Fibroblast of peridontal ligament (primary cell): ENCODE results near the gene SEPTIN5.
A peak's percentile ranks its signal among the peaks of the same experiment; 100 is the strongest.
"Not testable (repeated sequence)": the region's sequence is repeated elsewhere in the genome, so short reads cannot be mapped to it uniquely, and the experiment has no call there.

Source experiments
- DNase-seq: peaks from one replicate; pipeline ENCODE4 v3.0.0-alpha.2; 2010; ENCODE audit errors: extremely low read depth

The SEPTIN5 gene

DNA sequence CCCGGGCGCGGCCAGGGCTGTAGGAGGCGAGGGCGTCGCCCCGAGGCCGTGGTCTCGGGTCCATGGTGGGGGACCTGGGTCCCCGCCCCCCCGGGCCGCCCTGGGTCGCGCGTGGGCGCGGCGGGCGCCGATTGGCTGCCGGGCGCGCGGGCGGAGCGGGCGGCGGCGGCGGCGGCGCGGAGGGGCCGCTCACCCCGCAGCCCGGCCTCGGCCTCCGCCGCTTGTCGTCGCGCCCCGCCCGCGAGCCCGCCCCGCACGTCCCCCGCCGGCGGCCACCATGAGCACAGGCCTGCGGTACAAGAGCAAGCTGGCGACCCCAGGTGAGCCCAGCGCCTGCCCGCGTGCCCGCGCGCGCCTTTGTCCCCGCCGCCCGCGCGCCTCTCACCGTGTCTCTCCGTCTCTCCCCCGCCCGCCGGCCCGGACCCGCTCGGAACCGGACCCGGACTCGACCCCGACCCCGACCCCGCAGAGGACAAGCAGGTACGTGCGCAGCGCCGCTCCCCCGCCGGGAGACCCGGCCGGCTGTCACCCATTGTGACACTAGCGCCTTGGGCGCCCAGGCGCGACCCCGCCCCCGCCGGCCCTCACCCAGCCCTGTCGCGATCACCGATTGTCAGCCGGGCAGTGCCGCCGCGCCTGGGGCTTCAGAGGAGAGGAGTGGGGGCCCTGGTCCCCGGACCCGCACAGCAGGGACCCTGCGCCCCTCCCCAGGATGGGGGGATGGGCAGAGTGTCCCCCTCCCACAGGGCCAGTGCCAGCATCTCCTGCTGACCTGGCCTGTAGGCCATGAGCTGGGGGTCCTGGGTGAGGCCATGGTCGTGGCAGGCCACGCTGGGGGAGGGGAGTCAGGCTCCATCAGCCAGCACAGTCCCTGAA, at the start of gene SEPTIN5:
Gene SEPTIN5 (plus strand): TSS at position 192 of the 876 bp plus-strand sequence. CDS start 86 bp downstream, at position 278.
- no peak for DNase-seq

DNA sequence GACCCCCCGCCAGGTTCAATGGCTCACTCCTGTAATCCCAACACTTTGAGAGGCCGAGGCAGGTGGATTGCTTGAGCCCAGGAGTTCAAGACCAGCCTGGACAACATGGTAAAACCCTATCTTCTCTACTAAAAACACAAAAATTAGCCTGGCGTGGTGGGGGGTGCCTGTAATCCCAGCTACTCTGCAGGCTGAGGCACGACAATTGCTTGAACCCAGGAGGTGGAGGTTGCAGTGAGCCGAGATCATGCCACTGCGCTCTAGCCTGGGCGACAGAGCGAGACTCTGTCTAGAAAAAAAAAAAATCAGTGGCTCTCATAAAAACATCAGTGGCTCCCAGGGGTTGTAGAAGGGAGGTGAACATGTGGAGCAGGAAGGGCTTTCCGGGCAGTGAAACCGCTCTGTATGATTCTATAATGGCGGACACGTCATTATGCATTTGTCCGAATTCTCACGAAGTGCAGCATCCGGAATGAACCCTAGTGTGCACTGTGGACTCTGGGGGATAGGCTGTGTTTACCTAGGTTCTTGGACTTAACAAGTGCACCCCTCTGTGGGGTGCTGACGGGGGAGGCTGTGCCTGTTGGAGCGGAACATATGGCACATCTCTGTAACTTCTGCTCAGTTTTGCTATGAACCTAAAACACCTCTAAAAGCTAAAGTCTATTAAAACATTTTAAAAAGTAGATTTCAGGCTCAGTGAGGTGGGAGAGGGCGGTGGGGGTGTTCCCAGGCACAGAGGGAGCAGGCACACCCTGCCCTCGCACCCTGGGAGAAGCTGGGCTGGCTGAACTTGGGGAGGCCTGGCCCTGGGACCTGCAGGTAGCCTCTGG, 49.1 kb upstream of the SEPTIN5 start:
- DNase-seq, result no peak

DNA sequence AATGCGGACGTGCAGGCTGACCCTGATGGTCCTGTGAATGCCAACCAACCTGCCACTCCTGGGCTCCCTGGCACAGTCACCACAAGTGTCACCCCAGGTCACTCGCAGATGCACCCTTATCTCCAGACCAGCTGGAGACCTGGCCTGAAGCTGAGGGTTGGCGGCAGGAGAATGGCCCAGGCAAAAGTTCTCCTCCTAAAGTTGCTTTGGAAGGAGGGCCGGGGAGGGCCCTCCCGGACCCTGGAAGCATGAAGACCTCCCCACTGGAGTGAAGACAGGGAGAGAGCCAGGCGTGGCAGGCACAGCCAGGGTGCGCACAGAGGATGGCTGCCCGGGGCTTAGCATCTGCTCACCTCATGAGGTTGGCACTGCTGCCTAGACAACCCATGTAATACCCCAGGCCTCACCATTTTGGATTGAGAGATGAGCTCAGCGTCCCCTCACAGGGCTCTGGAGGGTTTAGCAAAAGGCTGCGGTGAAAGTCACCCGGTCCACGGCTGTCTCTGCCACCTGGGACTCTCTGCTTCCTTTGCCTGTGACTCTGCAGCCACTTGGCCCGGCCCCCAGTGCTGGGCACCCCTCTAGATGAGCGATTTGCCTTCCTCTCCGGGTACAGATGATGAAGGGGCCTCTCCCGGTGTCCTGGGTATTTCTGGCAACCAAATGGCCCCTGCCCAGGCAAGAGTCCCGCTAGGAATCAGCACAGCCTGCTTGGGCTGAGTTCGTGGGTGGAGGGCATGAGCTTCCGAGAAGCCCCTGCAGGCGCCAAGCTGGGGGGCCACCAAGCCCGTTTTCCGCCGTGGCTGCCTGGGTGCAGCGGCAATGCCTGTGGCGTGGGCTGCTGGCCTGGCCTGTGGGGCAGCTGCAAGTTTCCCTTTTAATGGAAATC, 48.3 kb upstream of the SEPTIN5 start:
- no peak for DNase-seq

DNA sequence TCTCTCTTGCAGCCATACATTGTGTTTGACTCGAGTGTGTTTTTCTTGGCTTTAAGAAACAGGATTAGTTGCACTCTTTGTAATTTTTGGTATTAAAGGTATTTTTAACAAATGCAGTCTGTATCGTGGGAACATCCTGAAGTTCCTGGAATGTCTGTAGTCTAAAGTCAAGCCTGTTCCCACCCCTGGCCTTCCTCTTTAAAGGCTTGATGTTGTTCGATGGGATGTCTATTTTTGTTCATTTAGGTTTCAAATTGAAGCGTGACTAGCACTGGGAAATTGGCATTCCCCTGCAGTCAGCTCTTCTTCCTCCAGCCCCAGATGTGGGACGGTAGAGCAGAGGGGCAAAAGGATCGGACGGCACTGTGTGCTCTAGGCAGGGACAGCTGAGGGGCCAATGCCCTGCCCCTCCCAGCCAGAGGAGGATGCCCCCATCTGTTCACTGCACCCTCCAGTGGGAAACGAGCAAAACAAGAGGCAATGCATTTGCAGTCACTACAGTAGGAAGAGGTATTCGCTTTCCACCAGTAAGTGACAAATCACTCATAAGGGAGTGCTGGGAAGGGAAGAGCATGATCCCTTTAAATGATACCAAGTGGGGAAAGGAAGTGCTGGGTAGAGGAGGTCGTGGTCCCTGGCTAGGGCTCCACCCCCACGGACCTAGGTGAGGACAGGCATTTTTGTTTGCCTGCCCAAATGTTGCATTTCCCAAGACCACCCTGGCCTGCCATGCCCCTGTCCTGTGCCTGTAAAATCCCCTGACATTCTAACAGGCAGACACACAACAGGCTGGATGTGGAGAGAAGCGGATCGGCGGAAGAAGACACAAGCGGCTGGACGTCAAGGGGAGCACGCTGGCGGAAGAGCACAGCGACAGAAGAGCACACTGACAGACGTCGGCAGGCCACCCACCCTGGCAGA, 47.4 kb upstream of the SEPTIN5 start:
- DNase-seq, result peak; percentile 48

DNA sequence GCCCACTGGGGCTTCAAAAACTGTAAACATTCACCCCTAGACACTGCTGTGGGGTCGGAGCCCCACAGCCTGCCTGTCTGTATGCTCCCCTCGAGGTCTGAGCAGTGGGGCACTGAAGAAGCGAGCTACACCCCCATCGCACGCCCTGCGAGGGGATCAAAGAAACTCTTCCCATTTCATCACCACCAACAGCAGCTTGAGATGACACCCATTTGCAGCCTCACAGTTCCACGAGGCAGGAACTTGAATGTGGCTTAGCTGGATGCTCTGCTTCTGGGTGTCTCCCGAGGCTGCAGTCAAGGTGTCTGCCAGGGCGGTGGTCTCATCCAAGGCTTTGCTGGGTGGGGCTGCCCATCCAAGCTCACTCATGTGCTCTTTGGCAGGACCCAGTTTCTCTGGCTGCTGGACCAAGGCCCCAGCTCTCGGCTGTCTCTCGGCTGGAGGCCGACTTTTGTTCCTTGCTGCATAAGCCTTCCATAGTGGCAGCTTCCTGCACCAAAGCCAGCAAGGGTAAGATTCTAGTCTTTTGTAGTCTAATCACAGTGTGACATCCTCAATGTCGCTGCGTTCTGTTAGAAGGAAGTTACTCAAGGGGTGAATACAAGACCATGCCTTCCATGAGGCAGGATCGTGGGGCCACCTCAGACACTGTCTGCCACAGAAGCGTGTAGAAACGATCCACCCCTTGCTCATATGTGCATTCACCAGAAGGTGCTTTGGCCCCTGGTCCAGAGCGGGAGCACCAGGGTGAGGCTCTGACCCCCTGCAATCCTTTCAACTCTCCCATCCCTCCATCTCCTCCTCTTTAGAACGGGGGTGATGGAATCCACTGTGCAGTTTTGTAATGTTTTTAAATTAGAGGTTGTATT, 46.2 kb upstream of the SEPTIN5 start:
- DNase-seq, result no peak

DNA sequence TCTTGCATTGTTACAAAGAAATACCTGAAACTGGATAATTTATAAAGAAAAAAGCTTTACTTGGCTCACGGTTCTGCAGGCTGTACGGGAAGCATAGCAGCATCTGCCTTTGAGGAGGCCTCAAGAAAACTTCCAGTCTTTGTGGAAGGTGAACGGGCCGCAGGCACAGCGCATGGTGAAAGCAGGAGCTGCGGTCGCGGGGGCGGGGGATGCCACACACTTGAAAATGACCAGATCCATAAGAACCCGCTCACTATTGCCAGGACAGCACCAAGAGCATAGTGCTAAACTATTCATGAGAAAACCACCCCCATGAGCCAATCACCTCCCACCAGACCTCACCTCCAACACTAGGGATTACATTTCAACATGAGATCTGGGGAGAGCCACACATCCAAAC, 45.6 kb upstream of the SEPTIN5 start:
- DNase-seq, result no peak

DNA sequence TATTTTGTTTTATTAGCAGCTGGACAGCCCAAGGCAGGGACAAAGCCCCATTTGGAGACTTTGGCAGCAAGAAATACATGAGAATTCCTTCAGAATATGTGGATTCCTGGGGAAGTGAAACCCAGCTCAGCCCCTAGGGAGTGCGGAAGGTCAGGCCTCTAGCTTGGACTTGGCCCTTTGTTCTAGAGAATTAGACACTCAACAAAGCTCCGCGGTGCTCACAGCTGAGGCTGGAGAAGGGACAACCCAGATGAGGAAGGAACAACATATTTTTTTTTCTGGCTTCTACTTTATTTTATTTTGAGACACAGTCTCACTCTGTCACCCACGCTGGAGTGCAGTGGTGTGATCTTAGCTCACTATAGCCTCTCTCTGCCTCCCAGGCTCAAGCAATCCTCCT, 44.7 kb upstream of the SEPTIN5 start:
- DNase-seq, result no peak

DNA sequence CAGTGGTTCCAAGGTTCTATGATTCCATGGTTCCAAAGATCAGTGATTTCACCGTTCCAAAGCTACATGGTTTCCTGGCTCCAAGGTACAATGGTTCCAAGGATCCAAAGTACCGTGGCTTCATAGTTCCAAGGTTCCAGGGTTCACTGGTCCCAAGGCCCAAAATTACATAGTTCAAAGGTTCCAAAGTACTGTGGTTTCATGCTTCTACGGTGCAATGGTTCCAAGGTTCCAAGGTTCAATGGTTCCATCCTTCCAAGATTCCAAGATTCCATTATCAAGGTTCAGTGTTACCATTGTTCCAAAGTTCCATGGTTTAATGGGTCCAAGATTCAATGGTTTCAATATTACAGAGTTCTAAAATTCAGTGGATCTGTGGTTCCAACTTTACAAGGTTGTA, 43.0 kb upstream of the SEPTIN5 start:
- no peak for DNase-seq

DNA sequence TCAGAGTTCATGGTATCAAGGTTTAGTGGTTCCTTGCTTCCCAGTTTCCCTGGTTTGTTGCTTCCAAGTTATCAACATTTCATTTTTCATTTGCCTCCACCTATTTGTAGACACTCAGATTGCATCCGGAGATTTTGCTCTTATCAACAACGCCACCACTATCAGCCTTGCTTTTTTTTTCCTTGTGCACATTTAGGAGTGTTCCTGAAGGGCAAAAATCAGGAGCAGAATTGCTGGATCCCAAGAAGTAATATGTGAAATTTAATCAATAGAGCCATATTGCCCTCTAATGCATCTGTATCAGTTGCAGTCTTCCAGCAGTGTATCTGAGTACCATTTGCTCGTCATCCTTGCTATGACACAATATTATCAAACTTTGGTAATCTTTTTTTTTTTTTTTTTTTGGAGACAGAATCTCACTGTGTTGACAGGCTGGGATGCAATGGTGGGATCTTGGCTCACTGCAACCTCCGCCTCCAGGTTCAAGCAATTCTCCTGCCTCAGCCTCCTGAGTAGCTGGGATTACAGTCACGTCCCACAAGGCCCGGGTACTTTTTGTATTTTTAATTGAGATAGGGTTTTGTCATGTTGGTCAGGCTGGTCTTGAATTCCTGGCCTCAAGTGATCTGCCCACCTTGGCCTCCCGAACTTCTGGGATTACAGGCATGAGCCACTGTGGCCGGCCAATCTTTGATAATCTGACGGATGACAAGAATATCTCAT, 42.1 kb upstream of the SEPTIN5 start:
- no peak for DNase-seq

DNA sequence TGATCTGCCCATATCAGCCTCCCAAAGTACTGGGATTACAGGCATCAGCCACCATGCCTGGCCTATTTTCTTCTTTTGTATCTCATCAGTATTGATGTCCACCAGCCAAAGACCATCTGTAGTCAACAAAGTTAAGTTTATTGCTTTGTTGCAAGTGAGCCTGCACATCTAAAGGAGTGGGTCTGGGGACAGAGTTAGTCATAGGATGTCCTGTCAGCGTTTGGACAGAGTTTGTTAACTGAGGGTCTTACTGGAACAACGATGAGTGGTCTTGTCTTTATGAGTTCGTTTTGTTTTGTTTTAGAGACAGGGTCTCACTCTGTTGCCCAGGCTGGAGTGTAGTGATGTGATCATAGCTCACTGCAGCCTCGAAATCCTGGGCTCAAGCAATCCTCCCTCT, 40.6 kb upstream of the SEPTIN5 start:
- DNase-seq, result no peak

DNA sequence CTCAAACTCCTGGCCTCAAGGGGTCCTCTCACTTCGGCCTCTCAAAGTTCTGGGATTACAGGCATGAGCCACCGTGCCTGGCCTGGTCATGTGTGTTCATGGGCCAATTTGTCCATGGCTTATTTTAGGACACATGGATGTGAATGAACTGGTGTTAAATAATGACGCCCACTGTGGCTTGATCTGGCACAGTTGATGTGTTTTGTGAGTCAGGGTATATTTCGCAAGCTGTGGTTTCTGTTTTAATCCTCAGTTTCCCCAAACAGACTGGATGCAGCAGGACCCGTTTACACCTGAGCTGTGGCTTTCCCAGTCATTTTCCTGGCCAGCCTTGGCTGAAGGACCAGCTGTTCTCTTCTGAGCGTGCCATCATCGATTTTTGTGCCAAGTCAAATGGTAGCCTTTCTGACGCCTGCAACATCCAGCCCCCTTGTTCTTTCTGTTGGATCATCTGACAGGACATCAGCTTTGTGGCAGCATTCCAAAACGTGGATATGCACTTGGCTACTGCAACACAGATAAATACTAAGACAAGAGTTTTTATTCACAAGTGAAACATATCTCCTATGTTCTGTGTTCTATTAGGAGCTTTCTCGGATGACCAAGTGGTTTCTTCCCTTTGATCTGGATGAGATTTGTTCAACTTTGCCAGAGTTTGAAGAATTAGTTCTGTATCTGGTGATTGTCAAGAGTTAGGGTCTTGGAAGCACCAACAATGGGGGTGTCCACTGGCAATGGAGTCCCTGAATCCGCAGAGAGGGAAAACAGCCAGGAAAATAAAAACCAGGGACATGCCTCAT, 40.0 kb upstream of the SEPTIN5 start:
- DNase-seq, result no peak

DNA sequence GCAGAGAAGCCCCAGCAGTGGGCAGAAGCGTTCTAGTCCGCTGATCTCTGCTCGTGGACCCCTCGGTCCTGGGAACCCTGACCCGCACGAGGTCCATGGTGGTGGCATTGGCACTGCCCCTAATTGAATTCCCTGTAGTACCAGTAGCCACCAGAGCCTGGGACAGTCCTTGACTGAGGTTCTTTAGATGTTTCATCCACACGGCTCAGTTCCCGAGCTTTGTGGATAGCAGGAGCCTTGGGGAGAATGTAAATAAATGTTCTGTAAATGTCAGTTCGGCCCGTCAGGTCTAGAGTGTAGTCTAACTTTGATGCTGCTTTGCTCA, 39.4 kb upstream of the SEPTIN5 start:
- no peak for DNase-seq

DNA sequence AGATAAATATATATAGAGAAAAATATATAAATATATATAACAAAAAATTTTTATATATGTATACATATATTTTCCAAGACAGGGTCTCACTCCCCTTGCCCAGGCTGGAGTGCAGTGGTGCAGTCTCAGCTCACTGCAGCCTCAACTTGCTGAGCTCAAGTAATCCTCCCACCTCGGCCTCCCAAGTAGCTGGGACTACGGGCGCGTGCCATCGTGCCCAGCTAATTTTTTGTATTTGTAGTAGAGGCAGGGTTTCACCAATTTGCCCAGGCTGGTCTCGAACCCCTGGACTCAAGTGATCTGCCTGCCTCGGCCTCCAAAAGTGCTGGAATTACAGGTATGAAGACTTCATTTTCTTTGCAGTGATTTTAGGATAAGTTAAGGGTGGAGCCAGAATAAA, 38.9 kb upstream of the SEPTIN5 start:
- no peak for DNase-seq

DNA sequence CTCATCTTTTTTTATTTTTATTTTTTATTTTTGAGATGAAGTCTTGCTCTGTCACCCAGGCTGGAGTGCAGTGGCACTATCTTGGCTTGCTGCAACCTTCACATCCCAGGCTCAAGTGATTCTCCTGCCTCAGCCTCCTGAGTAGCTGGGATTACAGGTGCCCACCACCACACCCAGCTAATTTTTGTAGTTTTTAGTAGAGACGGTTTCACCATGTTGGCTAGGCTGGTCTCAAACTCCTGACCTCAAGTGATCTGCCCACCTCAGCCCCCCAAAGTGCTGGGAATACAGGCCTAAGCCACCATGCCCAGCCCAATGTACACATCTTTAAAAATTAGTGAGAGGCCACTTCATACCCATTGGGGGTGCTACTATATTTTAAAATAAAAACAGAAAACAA, 37.9 kb upstream of the SEPTIN5 start:
- not testable (repeated sequence) for DNase-seq

DNA sequence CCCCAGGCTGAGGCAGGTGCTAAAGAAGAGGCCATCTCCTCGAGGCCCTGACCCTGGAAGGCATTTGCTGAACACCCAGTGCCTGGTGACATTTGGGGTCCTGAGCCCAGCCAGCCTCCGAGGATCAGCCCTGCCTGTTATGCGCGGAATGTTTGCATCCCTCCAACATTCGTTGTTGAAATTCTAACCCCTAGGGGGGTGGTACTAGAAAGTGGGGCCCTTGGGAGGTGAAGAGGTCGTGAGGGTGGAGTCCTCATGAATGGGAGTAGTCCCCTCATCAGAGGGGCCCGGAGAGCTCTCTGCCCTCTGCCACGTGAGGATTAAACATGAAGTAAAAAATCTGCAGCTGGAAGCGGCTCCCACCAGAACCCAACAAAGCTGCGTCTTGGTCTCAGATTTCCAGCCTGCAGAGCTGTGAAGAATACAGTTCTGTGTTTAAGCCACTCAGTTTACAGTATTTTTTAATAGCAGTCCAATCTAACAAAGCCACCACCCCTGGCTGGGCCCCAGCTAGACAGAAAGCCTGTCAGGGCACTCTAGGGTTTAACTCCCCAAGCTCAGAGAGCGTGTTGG, 35.3 kb upstream of the SEPTIN5 start:
- DNase-seq, result no peak

DNA sequence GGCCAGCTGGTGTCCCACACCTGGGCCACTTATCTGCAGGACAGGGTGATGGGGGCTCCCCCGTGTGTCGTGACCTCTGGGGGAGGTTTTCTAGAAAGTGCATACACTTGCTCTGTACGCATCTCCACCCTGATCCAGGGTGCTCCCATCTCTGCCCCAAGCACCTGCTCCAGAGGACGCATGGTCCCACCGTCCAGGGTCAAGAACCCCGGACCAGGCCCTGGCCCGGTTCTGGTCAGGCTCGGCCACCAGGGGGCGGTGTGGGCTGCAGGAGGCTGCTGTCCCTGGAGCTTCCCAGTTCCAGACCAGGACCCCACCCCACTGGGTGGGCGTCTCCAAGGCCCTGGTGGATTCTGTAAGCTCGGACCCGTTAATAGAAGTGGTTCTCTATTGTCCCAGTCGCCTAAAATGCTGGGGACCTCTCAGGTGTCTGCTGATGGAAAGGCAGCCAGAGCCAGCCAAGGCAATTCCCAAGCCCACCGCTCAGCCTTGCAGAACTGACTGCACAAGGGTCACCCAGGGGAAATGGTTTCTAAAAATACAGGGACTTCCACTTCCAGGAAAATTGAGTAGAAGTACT, 34.7 kb upstream of the SEPTIN5 start:
- DNase-seq, result no peak

DNA sequence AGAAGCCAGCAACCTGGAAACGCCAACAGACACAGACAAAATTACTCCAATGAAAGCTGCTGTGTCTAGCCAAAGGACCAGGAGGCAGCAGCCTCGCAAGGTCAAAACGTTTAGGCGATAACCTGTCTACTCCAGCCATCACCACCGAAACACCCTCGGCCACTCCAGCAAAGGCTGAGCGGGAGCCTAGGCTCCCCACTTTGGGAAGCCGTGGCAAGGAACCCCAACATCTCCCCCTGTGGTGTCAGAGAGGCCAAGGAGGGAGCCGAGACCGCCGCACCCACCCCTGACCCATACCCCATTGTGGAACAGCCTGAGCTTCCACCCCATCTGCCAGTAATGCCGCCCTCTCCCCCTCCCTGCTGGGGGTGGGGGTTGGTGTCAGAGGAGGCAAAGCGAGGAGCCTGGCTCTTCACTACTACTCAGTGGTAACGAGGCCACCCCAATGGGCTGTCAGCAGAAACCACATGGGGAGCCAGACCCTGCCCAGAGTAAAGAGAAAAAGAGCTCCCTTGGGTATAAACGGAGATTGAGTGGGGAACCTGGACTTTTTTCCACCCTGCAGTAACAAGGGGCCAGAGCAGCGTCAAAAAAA, 33.9 kb upstream of the SEPTIN5 start:
- no peak for DNase-seq
